Measurements from ENCODE around the gene KRTAP5-8. TPM values are rescaled to one million over a fixed set of nuclear protein-coding genes. Genes with fewer than 3 reads are reported as not detected.

KRTAP5-8 gene
- total and polyA plus RNA-seq, 7 donors: 0.29 TPM; not detected in 6

Small RNA genes within 50 kb of the gene (small RNA-seq; reads per million reads assigned to genes)
- gene AP000867.1 (0 reads per million in 3 donors), gene KRTAP5-14P (0 reads per million in 3 donors)

Other genes starting within 250 kb of the KRTAP5-8 start
- 1 to 10 TPM; 4.1 to 7.5 (median 5.3) TPM for gene DHCR7, start 89.6 kb upstream of the KRTAP5-8 start, total RNA-seq
- gene DHCR7, start 89.6 kb upstream of the KRTAP5-8 start, polyA plus RNA-seq: 10 to 100 TPM in 1 of 3 donors, 1 to 10 TPM in 2; 2.4 to 54.2 (median 8.8) TPM
- gene NADSYN1, start 84.8 kb upstream of the KRTAP5-8 start, total RNA-seq: 10 to 100 TPM; 24.6 to 72.0 (median 38.3) TPM
- gene NADSYN1, start 84.8 kb upstream of the KRTAP5-8 start, polyA plus RNA-seq: 100 to 1,000 TPM in 1 of 3 donors, 10 to 100 TPM in 2; 31.8 to 136 (median 42.5) TPM
- gene KRTAP5-7, start 10.8 kb upstream of the KRTAP5-8 start, total RNA-seq: under 1 TPM in 1 of 4 donors, not detected in 3; 0.49 TPM
- gene KRTAP5-7, start 10.8 kb upstream of the KRTAP5-8 start, polyA plus RNA-seq: under 1 TPM in 1 of 3 donors, not detected in 2; 0.32 TPM
- under 1 TPM in 1 of 4 donors, not detected in 3; 0.66 TPM for gene KRTAP5-9, start 10.4 kb downstream of the KRTAP5-8 start, total RNA-seq
- gene KRTAP5-9, start 10.4 kb downstream of the KRTAP5-8 start, polyA plus RNA-seq: under 1 TPM in 1 of 3 donors, not detected in 2; 0.52 TPM
- not detected for gene KRTAP5-10, start 27.5 kb downstream of the KRTAP5-8 start, total RNA-seq
- gene KRTAP5-10, start 27.5 kb downstream of the KRTAP5-8 start, polyA plus RNA-seq: under 1 TPM in 1 of 3 donors, not detected in 2; 0.17 TPM
- gene KRTAP5-11, start 44.9 kb downstream of the KRTAP5-8 start, total RNA-seq: not detected
- not detected for gene KRTAP5-11, start 44.9 kb downstream of the KRTAP5-8 start, polyA plus RNA-seq